Eye (tissue), 1 donor: ENCODE results near the gene S100B.
A peak's percentile ranks its signal among the peaks of the same experiment; 100 is the strongest.
"Not testable (repeated sequence)": the region's sequence is repeated elsewhere in the genome, so short reads cannot be mapped to it uniquely, and the experiment has no call there.

Experiments used
- DNase-seq: peaks from one replicate; pipeline ENCODE4 v3.0.0-alpha.2; 2015

Gene S100B

GRCh38 chr21:46604975-46605766, at the start of gene S100B:
Gene S100B (minus strand): TSS chr21:46605082. CDS start chr21:46602415, 2,667 bp downstream.
- DNase-seq = peak; percentile 51

- no peak for DNase-seq
Measured at GRCh38 chr21:46651121-46651520, 46.2 kb upstream of the S100B start.

GRCh38 chr21:46650476-46651098, 45.7 kb upstream of the S100B start:
- DNase-seq = no peak

GRCh38 chr21:46649356-46649755, 44.5 kb upstream of the S100B start:
- DNase-seq = no peak

GRCh38 chr21:46648539-46648938, 43.7 kb upstream of the S100B start:
- DNase-seq = no peak

- no peak for DNase-seq
Measured at GRCh38 chr21:46646541-46647154, 41.8 kb upstream of the S100B start.

GRCh38 chr21:46645840-46646239, 41.0 kb upstream of the S100B start:
- DNase-seq = no peak

- DNase-seq = no peak
Measured at GRCh38 chr21:46643379-46644177, 38.7 kb upstream of the S100B start.

- DNase-seq = no peak
Measured at GRCh38 chr21:46641656-46642055, 36.8 kb upstream of the S100B start.

- DNase-seq = peak; percentile 45
Measured at GRCh38 chr21:46639489-46640386, 34.9 kb upstream of the S100B start.

- no peak for DNase-seq
Measured at GRCh38 chr21:46637952-46638746, 33.3 kb upstream of the S100B start.

GRCh38 chr21:46636550-46637285, 31.8 kb upstream of the S100B start:
- no peak for DNase-seq

GRCh38 chr21:46636181-46636512, 31.3 kb upstream of the S100B start:
- no peak for DNase-seq

GRCh38 chr21:46635324-46636180, 30.7 kb upstream of the S100B start, which contains the start of gene PRMT2:
Gene PRMT2 (plus strand): TSS chr21:46635674. CDS start chr21:46636952, 1,278 bp downstream.
- peak; percentile 99 for DNase-seq

GRCh38 chr21:46634966-46635323, 30.1 kb upstream of the S100B start:
- DNase-seq = peak; percentile 95

GRCh38 chr21:46634427-46634826, 29.5 kb upstream of the S100B start:
- no peak for DNase-seq

- DNase-seq = no peak
Measured at GRCh38 chr21:46633566-46633965, 28.7 kb upstream of the S100B start.

- DNase-seq = not testable (repeated sequence)
Measured at GRCh38 chr21:46630915-46631314, 26.0 kb upstream of the S100B start.

- no peak for DNase-seq
Measured at GRCh38 chr21:46628868-46629267, 24.0 kb upstream of the S100B start.

GRCh38 chr21:46627726-46628125, 22.8 kb upstream of the S100B start:
- DNase-seq = no peak
